Measurements from ENCODE around the gene LAMB2. TPM values are rescaled to one million over a fixed set of nuclear protein-coding genes. Genes with fewer than 3 reads are reported as not detected.

Gene LAMB2
- total and polyA plus RNA-seq, 2 experiments from 2014 or later, result 71.3 to 154 TPM

- no peak for TF ChIP-seq CTCF (conservative IDR thresholded peaks at IDR 0.05; ENCODE audit: low read depth in 2 of 2)
- TF ChIP-seq EZH2phosphoT487 (IDR thresholded peaks at IDR 0.05; ENCODE audit: unreplicated experiment), result no peak
- TF ChIP-seq STAT1 (IDR thresholded peaks at IDR 0.05; ENCODE audit: unreplicated experiment), result no peak
- no peak for TF ChIP-seq ZNF331 (CRISPR knock-in tag; IDR thresholded peaks at IDR 0.05; ENCODE audit: low read depth)
- no peak for TF ChIP-seq EZH2 (IDR thresholded peaks at IDR 0.05; ENCODE audit: low read depth, unreplicated experiment)
- no peak for TF ChIP-seq JUNB (IDR thresholded peaks at IDR 0.05; ENCODE audit: unreplicated experiment)
- TF ChIP-seq POLR2AphosphoS5 (IDR thresholded peaks at IDR 0.05; ENCODE audit: low read depth), result no peak
Observed at GRCh38 chr3:49151610-49152009, 18.8 kb upstream of the LAMB2 start (continued).

- Histone ChIP-seq H3K4me2 (no peak overlapping the region), H2AFZ (no peak overlapping the region), H3K27me3 (ENCODE audit: insufficient read depth) (no peaks in the 10 kb centered on the region), H4K20me1 (replicated peaks; ENCODE audit: insufficient read depth) (no peaks in the 10 kb centered on the region), H3K4me1 (ENCODE audit: insufficient read depth) (no peaks in the 10 kb centered on the region), H3F3A (replicated peaks; ENCODE audit: low read depth) (no peaks in the 10 kb centered on the region), H3K36me3 (ENCODE audit: insufficient read depth) (no peaks in the 10 kb centered on the region), H3K79me2 (replicated peaks; ENCODE audit: insufficient read depth) (no peaks in the 10 kb centered on the region), H3K27ac (ENCODE audit: low read depth) (no peak overlapping the region), H3K4me3 (no peak overlapping the region), H3K9me2 (ENCODE audit: insufficient read depth) (no peaks in the 10 kb centered on the region)
- DNase-seq (ENCODE audit: low spot score) (no peak), ATAC-seq (no peak)
- H3K4me1 Mint-ChIP-seq, result peaks cover 3% of the 10 kb centered on the region; the same call in 1 of the 3 replicates
- H3K4me3 Mint-ChIP-seq, result no peak overlapping the region
- peaks cover 15% of the 10 kb centered on the region for H3K27me3 Mint-ChIP-seq (ENCODE audit: insufficient read depth, low read depth, poor library complexity)
- TF ChIP-seq NANOG (IDR thresholded peaks at IDR 0.05; ENCODE audit: borderline replicate concordance) (no peak), ZNF114 (CRISPR knock-in tag; IDR thresholded peaks at IDR 0.05) (no peak), POLR2AphosphoS5 (IDR thresholded peaks at IDR 0.05; ENCODE audit: low read depth) (no peak), JUNB (IDR thresholded peaks at IDR 0.05; ENCODE audit: unreplicated experiment) (no peak), STAT1 (IDR thresholded peaks at IDR 0.05; ENCODE audit: unreplicated experiment) (no peak), ZNF462 (CRISPR knock-in tag; IDR thresholded peaks at IDR 0.05) (no peak), CREB1 (CRISPR knock-in tag; IDR thresholded peaks at IDR 0.05; ENCODE audit: low read depth) (no peak), CTCF (conservative IDR thresholded peaks at IDR 0.05; ENCODE audit: low read depth in 2 of 2) (no peak)
- TF ChIP-seq, protein P1, sequence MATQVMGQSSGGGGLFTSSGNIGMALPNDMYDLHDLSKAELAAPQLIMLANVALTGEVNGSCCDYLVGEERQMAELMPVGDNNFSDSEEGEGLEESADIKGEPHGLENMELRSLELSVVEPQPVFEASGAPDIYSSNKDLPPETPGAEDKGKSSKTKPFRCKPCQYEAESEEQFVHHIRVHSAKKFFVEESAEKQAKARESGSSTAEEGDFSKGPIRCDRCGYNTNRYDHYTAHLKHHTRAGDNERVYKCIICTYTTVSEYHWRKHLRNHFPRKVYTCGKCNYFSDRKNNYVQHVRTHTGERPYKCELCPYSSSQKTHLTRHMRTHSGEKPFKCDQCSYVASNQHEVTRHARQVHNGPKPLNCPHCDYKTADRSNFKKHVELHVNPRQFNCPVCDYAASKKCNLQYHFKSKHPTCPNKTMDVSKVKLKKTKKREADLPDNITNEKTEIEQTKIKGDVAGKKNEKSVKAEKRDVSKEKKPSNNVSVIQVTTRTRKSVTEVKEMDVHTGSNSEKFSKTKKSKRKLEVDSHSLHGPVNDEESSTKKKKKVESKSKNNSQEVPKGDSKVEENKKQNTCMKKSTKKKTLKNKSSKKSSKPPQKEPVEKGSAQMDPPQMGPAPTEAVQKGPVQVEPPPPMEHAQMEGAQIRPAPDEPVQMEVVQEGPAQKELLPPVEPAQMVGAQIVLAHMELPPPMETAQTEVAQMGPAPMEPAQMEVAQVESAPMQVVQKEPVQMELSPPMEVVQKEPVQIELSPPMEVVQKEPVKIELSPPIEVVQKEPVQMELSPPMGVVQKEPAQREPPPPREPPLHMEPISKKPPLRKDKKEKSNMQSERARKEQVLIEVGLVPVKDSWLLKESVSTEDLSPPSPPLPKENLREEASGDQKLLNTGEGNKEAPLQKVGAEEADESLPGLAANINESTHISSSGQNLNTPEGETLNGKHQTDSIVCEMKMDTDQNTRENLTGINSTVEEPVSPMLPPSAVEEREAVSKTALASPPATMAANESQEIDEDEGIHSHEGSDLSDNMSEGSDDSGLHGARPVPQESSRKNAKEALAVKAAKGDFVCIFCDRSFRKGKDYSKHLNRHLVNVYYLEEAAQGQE (IDR thresholded peaks at IDR 0.05; ENCODE audit: unreplicated experiment), result no peak
- H3K27ac Mint-ChIP-seq, result no peak overlapping the region
- no peaks in the 10 kb centered on the region for H3K36me3 Mint-ChIP-seq (ENCODE audit: low read depth)
- no peaks in the 10 kb centered on the region for H3K9me3 Mint-ChIP-seq
Observed at GRCh38 chr3:49148159-49148558, 15.3 kb upstream of the LAMB2 start.
